ENCODE measurements around the gene SPDEF.

The SPDEF gene

DNA sequence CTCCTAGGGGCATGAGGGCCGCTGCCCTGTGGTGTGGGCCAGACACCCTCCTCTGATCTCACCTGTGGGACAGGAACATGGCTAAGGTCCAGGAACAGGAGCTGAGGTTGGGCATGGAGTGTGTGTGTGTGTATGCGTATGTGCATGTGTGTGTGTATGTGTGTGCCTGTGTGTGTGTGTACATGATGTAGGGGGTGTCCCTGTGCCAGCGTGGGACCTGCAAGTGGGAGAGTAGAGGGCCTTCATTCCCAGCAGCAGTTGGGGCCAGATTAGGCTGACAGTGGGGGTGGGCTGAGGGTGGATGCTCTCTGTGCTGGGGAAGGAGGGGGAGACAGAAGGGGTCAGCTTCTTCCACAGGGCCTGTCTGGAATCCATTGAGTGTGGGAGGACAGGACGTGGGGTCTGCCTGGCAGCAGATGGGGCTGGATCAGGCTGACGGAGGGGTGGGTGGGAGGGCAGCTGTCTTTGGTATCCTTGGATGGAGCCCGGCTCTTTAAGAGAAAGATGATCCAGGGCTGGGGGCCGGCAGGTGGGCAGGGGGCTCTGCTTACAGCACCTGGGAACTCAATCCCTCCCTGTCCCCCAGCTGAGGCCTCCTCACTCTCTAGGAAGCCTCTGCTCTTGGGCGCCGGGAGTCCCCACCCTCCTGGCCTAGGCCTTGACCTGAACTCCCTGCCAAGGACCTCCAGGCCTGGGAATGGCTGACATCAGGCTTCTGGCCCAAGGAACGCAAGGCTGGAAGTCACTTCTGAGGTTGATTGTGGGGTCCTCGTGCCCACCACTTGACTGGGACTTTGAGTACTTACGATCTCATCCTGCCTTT is 44.0 kb downstream of the SPDEF start:
- DNase-seq, result no peak

DNA sequence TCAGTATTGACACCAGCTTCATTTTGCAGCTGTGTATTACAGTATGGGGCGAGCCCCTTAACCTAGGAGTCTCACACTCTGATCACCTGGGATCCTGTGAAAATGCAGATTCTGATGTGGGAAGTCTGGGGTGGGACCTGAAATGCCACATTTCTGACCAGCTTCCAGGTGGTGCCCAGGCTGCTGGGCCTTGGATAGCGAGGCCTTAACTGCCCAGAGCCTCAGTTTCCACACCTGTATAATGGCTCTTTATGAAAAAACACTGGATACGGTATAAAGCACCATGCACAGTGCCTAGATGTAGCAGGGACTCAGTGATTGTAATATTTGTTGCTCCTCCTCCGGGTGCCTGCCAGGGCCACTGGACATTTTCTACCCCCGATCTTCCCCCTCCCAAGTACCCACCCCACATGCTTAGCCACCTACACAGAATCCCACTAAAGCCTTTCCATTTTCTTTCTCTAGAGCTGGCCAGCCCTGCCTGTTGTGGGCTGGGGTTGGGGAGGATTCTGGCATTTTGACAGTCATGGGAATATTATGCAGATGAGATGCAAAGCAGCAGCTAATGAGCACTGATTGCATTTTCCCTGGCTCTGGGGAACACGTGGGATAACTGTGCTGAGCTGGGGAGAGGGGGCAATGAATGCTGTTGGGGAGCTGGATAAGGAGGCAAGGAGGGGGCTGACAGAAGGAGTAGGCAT is 44.8 kb downstream of the SPDEF start:
- DNase-seq, result no peak

DNA sequence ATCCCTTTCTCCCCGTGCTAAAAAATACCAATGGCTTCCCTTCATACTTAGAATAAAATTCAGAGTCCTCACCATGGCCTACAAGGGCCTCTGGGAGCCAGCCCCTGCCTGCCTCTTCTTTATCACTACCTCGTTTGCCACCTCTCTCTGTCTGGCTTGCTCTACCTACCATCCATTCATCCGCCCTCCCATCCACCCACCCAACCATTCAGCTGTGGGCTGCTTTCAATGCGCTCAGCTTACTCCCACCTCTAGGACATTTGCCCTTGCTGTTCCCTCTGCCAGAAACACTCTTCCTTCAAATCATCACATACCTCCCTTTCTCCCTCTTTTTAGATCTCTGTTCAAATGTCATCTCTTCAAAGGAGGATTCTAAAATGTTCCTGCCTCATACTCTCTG is 45.8 kb downstream of the SPDEF start:
- no peak for DNase-seq

DNA sequence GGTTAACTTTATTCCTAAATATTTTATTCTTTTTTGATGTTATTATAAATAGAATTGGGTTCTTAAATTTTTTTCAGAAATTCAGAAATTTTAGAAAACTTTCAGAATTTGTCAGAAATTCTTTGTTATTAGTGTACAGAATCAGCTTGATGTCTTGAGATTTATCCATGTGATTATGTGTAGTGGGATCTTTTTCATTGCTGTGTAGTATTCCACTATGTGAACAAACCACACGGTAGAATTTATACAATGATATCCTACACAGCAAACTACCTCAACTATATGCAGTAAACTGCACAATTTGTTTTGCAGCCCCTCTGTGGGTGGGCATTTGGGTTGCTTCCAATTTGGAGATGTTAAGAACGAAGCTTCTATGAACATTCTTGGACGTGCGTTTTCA is 46.3 kb downstream of the SPDEF start:
- no peak for DNase-seq

DNA sequence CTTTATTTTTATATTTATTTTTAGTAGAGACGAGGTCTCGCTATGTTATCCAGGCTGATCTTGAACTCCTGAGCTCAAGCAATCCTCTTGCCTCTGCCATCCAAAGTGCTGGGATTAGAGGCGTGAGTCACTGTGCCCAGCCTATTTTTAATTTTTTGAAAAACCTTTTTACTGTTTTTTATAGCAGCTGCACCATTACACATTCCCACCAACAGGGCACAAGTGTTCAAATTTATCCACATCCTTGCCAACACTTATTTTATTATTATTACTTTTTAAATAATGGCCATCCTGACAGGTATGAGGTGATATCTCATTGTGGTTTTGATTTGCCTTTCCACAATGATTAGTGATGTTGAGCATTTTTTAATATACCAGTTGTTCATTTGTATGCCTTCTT is 47.7 kb downstream of the SPDEF start:
- DNase-seq, result no peak

DNA sequence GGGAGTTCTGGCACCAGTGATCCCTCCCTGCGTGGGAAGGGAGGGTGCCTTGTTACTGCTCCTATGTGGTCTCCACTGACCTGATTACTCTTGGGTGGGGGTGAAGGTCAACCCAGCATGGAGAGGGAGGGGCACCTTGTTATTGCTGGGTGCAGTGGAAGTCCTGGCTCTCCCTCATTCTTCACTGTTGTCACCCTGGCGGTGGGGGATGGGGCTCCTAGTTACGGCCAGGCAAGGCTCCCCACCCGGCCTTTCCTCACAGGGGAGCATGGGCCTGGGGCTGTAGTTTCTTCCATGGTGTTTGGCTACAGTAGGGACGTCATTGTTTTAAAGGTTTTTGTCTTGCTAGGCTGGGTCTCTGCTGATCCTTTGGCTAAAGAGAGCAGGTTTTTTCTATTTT is 49.4 kb downstream of the SPDEF start:
- no peak for DNase-seq

DNA sequence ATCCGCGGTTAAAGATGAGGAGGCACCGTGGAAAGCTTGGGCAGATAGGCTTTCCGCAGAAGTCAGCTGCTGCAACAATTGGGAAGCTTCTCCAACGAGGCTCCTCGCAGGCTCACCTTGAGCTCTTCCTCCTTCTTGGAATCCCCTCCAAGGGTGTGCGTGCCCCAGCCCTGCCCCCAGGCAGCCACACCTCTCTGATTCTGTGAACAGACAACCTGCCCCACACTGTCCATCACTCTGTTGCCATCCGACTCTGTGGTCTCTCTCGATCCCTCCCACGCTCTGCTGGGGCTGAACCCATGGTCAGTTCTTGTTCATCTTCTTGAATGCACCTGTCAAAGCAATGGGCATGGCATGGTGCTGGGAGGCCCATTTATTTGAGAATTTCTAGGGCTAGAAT is 58.7 kb downstream of the SPDEF start:
- DNase-seq, result no peak

DNA sequence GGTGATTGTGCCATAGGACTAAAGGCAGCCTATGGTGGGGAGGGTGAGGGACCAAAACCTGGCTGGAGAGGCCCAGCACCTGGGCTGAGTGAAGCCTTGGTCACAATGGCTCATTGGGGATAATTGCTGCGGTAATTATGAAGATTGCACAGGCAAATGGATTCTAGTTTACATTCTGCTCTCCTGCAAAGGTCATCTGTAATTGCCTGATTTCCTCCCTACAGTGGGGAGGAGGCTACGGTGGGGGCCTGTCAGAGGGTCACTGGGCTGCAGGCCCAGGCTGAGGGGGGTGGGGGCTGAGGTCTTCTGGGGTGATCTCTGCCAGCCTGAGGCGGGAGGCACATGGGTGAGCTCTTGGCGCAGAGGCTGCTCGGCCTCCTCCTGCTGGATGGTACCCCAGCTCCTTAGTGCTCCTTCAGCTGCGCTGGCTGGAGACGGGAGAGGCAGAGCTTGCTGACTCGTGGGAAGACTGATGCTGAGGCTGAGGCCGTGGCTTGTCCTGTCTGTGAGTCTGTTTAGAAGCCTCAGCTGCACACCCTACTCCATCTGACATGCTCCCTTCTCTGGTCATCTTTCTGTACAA is 59.9 kb downstream of the SPDEF start:
- no peak for DNase-seq

DNA sequence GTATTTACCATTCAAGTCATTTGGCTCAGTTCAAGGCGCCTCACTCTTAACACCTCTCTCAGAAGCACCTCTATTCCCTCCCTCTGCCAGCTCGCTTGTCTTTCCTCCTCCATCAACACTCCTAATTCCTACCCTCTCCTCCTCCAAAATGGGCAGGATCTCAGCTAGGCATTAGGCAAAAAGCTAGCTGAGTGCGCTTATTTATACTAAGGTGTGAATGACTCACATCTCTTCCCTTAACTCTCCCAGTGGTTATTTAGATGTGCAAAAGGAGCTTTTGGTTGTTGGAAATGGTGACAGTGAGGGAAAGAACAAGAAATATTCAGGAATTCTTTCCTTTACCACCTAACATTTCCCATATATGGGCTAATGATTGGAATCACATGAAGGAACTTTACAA is 61.2 kb downstream of the SPDEF start:
- DNase-seq, result no peak

DNA sequence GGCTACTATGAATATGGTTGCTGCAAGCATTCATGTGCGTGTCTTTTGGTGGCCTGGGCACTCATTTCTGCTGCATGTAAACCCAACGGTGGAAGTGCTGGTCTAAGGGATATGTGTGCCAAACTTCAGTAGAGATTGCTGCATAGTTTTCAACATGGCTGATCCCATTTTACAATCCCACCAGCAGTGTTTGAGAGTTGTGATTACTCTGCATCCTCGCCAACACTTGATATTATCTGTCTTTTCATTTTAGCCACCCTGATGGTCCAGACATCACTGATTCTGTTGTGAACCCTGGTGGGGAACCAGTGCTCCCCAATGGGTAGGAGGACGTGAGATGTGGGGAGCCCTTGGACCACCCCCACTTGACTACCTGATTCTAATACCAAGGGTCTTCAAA is 62.8 kb downstream of the SPDEF start:
- no peak for DNase-seq

DNA sequence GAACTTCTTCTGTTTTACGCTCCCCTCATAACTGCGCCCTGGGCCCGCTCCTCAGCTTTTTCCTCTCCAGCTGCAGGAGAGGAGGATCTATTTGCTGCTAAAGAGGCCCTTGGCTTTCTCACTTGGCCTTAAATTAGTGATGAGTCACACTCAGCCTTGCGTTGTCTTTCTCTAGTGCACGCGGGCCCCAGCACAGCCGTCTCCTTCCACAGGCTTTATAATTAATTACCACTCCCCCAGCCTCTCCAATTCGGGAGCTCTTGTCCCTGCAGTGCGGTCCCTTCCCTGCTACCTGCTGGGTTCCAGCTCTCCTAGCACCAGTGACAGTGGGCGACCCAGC is 65.1 kb downstream of the SPDEF start:
- no peak for DNase-seq

DNA sequence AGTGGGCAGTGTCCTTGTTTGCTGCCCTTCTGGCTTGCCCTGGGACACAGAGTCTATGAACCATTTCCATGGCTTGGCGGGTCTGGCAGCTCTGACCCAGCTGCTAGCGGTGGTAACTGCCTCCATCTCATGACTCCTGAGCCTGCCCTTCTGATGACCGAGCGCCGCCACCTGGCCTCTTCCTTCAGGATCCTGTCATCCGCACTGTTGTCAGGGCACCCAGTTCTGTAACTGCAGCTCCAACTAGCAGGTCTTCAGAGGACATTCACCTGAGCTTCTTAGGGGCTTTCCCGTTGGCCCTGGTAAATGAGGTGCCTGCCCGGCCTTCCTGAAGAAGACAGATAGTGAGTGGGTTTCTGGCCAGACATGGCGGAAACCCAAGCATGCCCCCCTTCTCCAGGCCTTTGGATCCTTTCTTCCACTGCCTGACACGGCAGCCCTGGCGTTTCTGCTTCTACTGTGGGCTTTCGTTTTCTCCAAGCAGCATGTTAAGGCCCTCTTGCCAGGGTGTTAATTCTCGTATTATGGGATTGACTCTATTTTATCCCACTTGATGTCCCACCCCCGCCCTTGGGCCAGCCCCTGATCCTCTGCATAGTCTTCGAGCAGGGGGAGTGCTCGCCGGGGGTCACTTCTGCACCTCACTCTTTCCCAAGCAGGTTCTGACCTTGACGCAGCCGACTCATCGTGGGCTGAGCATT is 65.6 kb downstream of the SPDEF start:
- DNase-seq, result no peak

DNA sequence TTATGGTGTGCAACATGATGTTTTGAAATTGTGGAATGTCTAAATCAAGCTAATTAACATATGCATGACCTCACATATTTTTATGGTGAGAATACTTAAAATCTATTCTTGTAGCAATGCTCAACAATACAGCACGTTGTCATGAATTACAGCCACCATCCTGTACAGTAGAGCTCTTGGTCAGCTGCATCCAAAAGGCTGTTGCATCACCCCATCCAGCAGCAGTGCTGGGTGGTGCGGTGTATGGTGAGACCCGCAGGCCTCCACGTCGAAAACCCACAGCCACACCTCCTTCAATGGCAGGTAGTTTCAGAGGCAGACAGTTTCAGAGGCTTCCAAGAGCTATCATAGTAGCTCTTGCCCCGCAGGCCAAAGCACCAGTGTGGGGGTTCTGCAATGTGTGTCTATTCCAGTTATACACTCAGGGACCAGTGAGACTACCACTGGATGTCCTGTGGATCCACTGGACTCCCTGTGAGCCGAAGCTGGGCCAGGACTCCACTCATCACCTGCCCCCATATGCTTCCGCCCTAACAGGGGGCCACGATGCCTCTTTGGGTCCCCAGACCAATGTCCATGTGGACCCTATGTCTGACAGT is 66.8 kb downstream of the SPDEF start:
- DNase-seq, result no peak
